CMK (cell line): ENCODE measurements around the gene TAF6L.
"Not testable (repeated sequence)": the region's sequence is repeated elsewhere in the genome, so short reads cannot be mapped to it uniquely, and the experiment has no call there.

ENCODE experiments used
- DNase-seq: peaks from one replicate; pipeline ENCODE4 v3.0.0-alpha.2; 2010; ENCODE audit warnings: low read depth

The TAF6L gene, protein sequence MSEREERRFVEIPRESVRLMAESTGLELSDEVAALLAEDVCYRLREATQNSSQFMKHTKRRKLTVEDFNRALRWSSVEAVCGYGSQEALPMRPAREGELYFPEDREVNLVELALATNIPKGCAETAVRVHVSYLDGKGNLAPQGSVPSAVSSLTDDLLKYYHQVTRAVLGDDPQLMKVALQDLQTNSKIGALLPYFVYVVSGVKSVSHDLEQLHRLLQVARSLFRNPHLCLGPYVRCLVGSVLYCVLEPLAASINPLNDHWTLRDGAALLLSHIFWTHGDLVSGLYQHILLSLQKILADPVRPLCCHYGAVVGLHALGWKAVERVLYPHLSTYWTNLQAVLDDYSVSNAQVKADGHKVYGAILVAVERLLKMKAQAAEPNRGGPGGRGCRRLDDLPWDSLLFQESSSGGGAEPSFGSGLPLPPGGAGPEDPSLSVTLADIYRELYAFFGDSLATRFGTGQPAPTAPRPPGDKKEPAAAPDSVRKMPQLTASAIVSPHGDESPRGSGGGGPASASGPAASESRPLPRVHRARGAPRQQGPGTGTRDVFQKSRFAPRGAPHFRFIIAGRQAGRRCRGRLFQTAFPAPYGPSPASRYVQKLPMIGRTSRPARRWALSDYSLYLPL

GRCh38 chr11:62771144-62772021 lies at the start of gene TAF6L:
TAF6L (plus strand) TSS chr11:62771396; CDS start chr11:62775784, 4,388 bp downstream.
- DNase-seq, result peak; percentile 84

DNA sequence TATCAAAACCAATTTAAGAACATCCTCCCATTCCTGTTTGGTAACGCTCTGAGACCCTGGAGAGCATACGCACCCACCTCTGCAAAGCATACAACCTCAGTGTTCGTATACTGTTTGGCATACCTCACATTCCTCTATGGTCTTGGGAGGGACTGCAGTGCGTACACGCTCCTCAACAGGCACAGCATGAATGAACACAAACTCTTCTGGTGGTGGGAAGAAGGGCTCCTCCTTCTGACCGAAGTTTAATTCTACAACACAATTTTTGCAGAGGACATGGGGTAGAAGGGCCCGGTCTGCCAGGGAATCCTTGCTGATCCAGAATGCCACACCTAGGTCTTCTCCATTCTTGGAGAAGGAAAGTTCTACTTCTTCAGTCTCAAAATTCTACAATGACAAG lies 49.2 kb upstream of the TAF6L start:
- no peak for DNase-seq

- no peak for DNase-seq
Measured at GRCh38 chr11:62724171-62724570, 47.0 kb upstream of the TAF6L start.

- DNase-seq, result no peak
Measured at GRCh38 chr11:62725646-62726045, 45.5 kb upstream of the TAF6L start.

DNA sequence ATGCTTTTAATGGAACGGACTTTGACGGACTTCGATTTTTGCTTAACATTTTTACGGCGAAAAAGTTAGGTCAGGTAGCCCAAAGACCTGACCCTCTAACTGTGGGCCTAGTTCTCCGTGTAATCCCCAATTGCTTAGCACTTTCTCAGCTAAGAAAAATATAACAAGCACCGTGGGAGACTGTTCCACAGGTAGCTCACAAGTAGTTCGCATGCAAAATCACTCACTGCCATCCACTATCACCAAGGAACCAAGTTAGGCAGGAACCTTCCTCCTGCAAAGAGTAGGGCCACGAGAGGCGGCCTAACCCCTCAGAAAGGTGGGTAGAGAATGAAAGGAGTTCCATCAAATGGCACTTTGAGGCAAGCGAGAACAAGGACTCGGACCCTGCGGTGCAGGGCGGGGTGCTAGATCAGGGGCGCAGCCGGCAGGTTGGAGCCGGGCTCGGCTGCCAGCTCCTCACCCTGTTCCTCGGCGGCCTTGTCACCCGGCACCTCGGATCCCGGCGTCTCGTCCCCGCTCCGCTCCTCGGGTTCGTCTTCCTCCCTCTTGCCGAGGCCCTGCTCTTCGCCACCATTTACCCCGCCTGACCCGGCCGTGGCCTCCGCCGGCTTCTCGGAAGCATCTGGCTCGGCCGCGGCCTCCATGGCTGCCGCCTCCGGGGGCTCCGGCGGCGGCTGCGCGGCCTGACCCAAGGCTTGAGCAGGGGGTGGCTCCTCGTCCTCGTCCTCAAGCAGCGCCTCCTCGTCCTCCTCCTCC lies 44.9 kb upstream of the TAF6L start:
- DNase-seq, result no peak

- DNase-seq, result no peak
Measured at GRCh38 chr11:62726915-62727164, 44.4 kb upstream of the TAF6L start.

DNA sequence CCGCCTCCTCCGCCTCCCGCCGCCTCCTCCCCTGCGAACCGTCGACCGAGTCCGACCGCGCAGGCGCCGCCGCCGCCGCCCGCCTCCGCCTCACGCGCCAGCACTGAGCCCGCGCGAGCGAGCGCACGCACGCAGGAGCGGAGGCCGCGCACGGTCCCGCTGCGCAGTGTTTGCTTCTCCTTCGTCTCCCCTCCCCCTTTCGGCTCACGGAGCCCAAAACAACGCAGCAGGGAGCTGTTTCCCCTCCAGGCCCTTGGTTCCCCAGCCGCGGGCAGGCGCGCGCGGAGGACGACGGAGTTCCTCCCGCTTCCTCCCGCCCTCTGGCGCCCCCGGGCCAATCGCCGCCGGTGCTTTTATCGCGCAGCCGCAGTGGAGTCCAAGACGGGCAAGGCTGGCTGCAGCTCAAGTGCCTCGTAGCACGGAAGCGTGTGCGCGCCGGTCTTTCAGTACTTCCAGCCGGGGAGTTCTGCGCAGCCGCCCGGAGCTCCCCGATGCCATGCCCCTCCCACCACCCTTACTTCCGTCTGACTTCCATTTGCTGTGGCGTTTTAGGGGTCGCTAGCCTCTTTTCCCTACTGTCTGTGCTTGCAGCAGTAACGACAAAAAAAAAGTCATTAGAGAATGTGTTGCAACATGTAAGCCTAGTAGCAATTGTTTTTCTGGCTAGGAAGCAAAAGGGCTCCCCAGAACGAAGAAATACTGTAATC lies 43.9 kb upstream of the TAF6L start, which contains the start of gene HNRNPUL2:
TSS of gene HNRNPUL2 (minus strand) at position 293 of the 707 bp plus-strand sequence. CDS start 301 bp downstream, outside the sequence.
- DNase-seq, result peak; percentile 95

DNA sequence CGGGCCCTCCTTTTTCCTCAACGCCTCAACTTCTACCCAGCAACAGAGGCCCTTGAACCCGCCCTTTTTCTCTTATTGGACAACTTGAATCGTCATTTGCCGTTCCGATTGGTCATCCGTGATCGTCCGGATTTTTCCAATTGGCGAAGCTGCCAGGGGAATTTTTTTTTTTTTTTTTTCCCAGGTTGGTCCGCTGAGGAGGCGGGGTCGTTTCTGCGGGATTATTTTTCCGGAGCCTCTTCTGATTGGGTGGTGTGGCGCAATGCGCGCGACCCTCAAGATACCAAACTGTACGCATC lies 43.4 kb upstream of the TAF6L start:
- peak; percentile 80 for DNase-seq

DNA sequence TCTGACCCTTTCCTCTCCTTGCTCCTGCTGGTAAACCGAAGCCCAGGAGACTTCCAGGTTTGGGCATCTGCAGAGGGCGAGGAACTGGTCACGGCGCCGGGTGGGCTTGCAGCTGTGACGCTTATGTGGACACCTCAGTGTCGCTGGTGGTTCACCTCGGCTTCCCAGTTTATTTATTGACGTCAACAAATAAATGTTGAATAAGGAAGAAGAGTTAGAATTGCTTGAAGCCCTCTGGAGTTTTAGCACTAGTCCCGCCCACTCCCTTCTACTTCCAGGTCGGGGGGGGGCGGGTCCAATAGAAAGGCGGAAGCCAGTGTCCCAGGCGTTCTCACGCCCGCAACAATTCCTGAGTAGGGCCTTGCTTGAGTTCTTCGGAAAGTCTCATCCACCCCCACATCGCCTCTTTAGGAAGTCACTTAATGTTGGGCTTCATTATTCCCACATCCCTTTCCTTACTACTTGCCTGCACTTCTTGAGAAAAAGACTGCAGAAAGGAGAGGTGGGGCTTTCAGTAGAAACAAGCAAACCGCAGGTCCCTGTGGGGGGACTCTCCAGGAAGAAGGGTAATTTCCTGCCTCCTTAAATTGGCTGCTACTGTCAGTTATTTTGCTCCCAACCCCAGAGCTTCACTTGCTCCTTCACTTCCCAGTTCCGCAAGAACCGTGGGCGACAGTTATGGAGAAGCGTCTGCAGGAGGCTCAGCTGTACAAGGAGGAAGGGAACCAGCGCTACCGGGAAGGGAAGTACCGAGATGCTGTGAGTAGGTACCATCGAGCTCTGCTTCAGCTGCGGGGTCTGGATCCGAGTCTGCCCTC lies 42.8 kb upstream of the TAF6L start, which contains the start of gene TTC9C:
TSS of gene TTC9C (plus strand) at position 316 of the 818 bp plus-strand sequence. CDS start at position 679, 363 bp downstream.
- DNase-seq, result peak; percentile 70

- not testable (repeated sequence) for DNase-seq
Measured at GRCh38 chr11:62730076-62730475, 41.1 kb upstream of the TAF6L start.

GRCh38 chr11:62732830-62733229 lies 38.4 kb upstream of the TAF6L start:
- no peak for DNase-seq

DNA sequence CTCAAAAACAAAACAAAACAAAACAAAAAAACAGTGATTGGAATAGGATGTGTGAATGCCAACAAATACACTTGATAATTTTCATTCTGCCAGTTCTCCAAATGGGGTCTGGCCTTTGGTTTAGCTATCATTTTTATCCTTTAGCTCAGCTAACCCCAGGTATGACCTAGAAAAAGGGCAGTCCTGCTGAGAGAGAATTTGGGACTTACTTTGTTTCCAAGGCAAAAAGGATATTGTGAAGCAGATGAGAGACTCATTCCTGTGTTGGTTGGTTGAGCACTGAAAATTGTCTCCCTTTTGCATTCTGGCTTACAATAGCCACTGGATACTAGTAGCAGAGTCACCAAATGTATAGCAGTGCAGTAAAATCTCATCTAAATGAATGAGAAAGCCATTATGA lies 34.0 kb upstream of the TAF6L start:
- DNase-seq, result no peak

DNA sequence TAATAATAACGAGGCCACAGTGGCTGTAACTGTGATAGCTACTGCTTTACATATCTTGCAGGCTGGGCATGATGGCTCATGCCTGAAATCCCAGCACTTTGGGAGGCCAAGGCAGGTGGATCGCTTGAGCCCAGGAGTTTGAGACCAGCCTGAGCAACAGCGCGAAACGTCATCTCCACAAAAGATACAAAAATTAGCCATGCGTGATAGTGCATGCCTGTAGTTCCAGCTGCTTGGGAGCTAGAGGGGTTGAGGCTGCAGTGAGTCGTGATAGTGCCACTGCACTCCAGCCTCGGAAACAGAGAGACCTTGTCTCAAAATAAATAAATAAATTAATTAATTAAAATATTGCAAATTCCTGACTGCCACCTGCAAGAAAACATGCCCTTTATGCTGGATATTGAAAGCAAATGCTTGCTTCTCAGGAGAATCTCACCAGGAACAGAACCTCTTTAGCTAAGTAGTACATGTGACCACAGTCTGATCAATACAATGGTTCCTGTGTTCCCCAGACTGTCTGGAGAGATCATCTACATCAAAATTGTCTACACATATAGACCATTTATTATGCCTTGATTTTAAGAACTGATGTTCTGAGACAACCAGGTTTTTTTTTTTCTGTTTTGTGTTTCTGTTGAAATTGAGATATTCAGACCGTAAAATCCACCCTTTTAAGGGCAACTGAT lies 23.6 kb upstream of the TAF6L start:
- no peak for DNase-seq

- not testable (repeated sequence) for DNase-seq
Measured at GRCh38 chr11:62749931-62750330, 21.3 kb upstream of the TAF6L start.

DNA sequence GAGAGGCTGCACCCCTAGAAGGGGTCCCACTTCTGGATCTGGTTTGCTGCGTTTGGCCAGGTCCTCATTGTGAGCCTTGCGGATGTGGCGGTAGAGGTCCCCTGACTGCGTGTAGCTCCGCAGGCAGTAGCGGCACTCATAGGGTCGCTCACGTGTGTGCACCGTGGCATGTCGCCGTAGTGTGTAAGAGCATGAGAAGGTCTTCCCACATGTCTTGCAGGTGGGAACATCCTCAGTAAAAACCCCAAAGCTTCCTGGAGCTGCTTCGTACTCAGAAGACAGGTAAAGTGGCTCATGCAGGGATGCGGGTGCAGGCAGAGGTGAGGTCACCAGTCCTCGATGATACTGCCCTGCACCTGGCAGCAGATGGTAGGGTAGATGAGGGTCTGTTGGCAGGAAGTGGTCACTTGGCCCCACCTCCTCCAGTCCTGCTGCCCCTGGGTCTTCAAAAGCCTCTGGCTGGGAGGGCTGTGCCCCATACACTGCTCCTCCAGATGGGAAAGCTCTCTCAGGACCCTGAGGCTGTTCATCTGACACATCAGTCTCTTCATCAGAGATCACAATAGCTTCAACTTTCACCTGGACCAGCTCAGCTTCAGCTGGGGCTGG lies 18.9 kb upstream of the TAF6L start:
- DNase-seq, result no peak

GRCh38 chr11:62752994-62753735 lies 18.0 kb upstream of the TAF6L start:
- no peak for DNase-seq

GRCh38 chr11:62753736-62754603 lies 17.2 kb upstream of the TAF6L start, which contains the start of gene ZBTB3:
ZBTB3 (minus strand) TSS chr11:62754160; CDS start chr11:62753664, 496 bp downstream.
- peak; percentile 94 for DNase-seq
